Keratinocyte (primary cell): ENCODE data around the gene C5.

ENCODE experiments used
- EZH2 ChIP-seq: IDR thresholded peaks from one replicate; pipeline ENCODE4 v1.6.1; 2012; ENCODE audit warnings: inconsistent platforms, mild to moderate bottlenecking, low read length, moderate library complexity
- TF ChIP-seq, protein P1 (sequence below), 3 experiments: IDR thresholded peaks in 1 of 3; conservative IDR thresholded peaks in 1 of 3; optimal IDR thresholded peaks in 1 of 3; 2 replicates in 2 of 3; 3 replicates in 1 of 3; pipeline versions ENCODE3 to v1.5.1; 2011; ENCODE audit warnings: low read length in 3 of 3, mild to moderate bottlenecking in 3 of 3, moderate library complexity in 2 of 3, control low read depth in 1 of 3, inconsistent platforms in 1 of 3; ENCODE audit not compliant: insufficient read depth in 2 of 3; ENCODE audit errors: extremely low read depth in 1 of 3

DNA sequence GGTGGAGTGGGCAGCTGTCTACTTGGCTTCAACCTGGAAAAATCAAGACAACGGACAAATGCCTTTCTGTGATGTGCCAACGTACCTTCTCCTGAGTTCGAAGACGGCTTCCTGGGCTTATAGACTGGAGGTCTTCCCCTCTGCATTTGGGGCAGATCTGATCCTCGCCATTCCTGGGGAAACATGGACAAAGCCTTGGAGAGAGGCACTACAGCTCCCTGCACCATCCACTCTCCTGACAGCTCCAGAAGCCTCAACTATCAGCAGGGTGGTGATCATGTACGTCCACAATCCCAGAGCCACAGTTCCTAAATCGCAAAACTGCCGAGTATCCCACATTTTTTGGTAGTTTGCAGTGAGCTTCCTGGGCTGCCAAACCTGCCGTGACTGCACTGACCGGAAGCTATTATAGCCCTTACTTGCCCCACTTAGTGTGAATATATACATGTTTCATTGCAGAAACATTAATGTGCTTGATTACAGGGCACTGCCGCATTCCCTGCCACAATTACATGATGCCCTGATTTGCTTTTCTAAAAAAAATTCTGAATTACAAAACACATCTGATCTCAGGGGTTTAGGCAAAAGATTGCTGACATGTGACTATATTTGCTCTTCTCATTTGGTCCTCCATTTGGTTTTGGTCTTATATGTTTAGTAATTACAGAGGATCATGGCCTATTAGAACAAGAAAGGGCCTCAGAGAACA, 126.3 kb downstream of the C5 start:
- TF ChIP-seq EZH2, result no peak
- TF ChIP-seq, protein P1, sequence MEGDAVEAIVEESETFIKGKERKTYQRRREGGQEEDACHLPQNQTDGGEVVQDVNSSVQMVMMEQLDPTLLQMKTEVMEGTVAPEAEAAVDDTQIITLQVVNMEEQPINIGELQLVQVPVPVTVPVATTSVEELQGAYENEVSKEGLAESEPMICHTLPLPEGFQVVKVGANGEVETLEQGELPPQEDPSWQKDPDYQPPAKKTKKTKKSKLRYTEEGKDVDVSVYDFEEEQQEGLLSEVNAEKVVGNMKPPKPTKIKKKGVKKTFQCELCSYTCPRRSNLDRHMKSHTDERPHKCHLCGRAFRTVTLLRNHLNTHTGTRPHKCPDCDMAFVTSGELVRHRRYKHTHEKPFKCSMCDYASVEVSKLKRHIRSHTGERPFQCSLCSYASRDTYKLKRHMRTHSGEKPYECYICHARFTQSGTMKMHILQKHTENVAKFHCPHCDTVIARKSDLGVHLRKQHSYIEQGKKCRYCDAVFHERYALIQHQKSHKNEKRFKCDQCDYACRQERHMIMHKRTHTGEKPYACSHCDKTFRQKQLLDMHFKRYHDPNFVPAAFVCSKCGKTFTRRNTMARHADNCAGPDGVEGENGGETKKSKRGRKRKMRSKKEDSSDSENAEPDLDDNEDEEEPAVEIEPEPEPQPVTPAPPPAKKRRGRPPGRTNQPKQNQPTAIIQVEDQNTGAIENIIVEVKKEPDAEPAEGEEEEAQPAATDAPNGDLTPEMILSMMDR (optimal IDR thresholded peaks at IDR 0.05 in 1 of 3, IDR thresholded peaks at IDR 0.05 in 1 of 3, conservative IDR thresholded peaks at IDR 0.05 in 1 of 3; ENCODE audit: extremely low read depth in 1 of 3, insufficient read depth in 2 of 3, low read length in 3 of 3), result no peak
